HG02852 (cell line): ENCODE data around the gene EML5.

Experiments
- ATAC-seq: cut with Tn5 transposase; IDR thresholded peaks from one replicate; pipeline ENCODE4 v1.9.1; 2021; ENCODE audit warnings: mild to moderate bottlenecking, moderate library complexity; ENCODE audit not compliant: unreplicated experiment

EML5 gene

GRCh38 chr14:88729159-88729558 lies 63.6 kb downstream of the EML5 start:
- no peak for ATAC-seq

DNA sequence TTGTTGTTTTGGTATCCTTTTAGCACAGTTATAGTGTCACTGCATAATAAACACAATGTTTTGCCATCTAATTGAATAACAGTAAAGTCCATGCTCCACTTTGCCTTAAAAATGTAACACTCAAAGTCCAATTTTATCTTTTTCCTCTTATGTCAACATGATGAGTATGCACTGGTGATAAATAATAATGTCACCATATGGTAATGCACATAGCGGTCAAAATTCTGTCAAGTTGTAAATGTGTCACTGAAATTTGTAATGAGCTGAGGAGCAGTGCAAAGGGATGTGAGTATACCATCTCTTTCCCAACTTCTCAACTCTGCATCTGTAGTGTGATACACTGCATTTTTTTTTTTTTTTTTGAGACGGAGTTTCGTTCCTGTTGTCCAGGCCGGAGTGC lies 65.7 kb downstream of the EML5 start:
- no peak for ATAC-seq

DNA sequence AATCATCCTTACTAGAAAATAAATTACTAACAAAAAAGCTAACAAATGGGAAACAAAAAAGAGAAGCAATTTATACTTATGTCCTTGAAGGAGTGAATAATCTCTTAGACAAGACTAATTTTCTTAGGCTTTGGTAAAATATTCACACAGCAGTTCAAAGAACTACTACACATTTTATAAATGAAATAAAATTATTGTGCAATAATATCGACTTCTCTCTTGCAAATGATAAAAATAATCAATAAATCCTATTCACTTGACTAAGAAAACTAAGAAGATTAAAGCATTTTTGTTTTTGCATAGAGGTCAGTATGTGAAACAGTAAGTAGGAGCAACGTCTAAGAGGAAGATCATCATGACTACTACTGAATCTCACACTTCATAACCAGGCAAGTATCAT lies 82.0 kb downstream of the EML5 start:
- no peak for ATAC-seq

- no peak for ATAC-seq
These were observed 85.7 kb downstream of the EML5 start for GRCh38 chr14:88707088-88707487.

DNA sequence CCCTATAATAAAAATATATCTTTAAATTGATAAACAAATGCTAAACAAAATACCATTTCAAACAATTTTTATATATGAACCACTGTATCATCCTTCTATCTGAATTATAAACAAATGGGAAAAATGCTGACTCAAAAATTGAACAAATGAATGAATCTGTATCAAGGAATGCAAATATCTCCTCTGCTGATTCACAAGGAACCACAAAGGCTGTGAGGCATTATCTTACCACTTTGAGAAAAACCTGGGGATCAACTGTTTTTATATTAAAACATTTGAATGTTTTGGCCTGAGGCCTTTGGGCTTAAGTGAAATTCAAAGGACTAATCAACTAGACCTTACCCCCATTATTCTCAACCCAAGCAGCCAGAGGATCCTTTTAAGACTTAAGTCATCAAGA lies 86.3 kb downstream of the EML5 start:
- no peak for ATAC-seq

GRCh38 chr14:88698651-88699050 lies 94.1 kb downstream of the EML5 start:
- ATAC-seq = no peak

GRCh38 chr14:88695870-88696269 lies 96.9 kb downstream of the EML5 start:
- ATAC-seq = no peak

DNA sequence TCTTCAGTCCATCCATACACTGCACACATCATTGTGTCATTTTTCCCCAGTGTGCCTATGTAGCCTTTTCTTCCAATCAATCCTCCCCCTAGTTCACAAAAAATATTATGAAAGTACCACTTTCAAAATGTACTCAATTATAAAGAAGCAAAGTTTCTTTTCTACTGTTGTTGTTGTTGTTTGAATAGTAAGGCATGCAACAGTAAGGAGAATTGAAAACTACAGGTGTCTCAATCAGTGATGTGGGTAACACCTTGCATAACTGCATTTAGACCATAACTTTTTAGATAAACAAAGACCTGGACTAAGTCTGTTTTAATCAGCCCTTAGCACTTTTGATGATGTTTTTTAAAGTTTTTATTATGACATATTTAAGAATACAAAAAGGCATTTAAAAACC lies 104.4 kb downstream of the EML5 start:
- ATAC-seq = no peak

- ATAC-seq = no peak
These were observed 109.6 kb downstream of the EML5 start for GRCh38 chr14:88683119-88683518.

- no peak for ATAC-seq
These were observed 110.1 kb downstream of the EML5 start for GRCh38 chr14:88682495-88683114.

DNA sequence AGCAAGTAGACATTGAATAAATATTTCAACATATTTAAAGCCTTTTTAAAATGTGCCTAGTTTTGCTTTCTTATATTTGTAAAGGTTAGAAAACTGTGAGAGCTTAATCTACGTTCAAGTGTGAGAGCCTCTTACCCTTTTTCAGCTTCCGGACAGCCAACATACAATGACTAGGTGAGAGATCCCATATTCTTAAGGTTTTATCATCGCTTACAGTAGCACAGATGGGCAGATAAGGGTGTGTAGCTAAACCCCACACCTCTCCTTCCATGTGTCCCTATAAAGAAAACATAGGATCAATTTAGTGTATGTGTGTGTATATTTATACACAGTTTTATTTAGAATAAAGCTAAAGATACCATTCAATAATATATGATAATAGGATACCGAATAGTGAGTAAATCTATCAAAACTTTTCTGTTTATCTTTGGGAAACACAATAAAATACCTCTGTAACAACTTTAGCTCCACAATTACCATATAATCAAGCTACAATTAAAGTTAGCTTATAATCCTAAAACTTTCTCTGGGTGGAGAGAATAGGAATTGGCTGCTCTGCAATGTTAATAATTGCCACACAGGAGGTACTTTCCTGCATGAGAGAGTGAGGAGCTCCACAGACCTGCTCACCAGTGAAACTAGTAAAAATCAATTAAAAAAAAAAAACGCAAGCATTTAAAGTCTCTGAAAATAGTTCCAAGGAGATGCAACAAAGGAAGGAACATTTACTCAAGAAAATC lies 110.8 kb downstream of the EML5 start:
- no peak for ATAC-seq

DNA sequence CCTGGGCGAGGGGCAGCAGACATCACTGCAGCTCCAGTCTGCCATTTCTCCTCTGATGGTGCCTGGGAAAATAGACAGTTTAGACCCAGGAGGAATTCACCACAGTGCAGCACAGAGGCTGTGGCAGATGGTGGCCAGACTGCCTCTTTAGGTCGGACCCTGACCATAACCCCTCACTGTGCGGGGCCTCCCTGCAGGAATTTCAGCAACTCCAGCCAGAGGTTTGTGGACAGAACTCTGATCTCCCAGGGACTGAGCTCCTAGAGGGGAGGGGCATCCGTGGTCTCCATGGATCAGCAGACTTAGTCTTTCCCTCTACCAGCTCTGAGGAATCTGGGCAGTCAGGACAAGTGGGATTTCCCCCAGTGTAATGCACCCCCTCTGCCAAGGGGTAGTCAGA lies 123.4 kb downstream of the EML5 start:
- no peak for ATAC-seq

DNA sequence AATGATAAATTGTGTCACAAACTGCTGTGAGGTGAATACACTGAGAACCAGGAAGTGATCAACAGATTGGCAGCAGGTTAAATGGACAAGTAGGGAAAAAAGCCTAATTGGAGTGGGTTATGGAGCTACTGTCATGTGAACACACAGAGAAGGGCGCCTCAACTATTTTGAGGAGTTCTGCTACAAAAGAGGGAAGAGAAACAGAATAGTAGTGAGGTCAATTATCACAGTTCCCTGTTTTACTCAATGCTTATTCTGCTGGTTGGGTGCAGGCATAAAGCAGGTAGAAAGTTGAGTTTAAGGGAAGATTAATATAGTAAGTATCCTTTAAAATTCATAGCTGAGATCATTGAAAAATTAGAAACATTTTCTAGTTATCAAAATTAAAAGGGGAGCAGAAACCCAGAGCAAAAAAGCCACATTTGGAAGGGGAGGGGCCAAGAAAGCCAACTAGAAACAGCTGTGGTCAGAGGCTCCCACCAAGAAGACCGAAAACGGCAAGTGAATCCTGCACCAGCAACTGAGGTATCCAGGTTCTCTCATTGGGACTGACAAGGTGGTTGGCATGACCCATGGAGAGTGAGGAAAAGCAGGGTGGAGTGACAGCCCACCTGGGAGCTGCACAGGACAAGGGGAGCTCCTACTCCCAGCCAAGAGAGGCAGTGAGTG lies 124.2 kb downstream of the EML5 start:
- peak; percentile 77 for ATAC-seq

GRCh38 chr14:88667555-88668273 lies 125.0 kb downstream of the EML5 start:
- peak; percentile 75 for ATAC-seq

DNA sequence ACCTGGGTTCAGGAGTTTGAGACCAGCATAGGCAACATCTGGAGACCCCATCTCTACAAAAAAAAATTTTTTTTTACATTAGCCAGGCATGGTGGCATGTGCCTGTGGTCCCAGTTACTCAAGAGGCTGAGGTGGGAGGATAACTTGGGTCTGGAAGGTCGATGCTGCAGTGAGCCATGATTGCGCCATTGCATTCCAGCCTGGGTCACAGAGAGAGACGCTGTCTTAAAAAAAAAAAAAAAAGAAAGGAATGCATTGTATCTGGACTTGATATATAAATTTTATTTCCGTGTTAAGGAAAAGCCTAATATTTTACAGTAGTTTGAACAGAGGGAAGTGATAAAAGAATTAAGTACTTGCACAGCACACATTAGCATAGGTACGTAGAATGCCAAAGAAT lies 132.7 kb downstream of the EML5 start:
- ATAC-seq = no peak

- no peak for ATAC-seq
These were observed 153.5 kb downstream of the EML5 start for GRCh38 chr14:88639221-88639620.

DNA sequence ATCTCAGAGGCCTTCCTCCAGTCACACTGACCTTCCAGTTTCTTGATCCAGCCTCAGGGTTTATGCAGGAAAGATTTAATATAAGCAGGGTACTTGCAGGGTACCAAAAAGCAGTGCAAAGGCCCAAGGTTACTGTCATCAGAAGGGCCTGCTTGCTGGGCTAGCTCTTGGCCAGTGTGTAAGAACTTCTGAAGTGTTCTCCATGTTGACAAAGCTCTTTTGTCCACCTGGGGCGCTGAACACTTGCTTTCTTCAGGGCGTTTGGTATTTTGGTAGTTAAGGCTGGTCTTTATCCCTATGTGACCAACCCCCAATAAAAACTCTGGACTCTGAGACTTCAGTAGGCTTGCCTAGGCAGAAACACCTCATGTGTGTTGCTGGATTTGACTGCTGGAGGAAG lies 160.2 kb downstream of the EML5 start:
- ATAC-seq = no peak

DNA sequence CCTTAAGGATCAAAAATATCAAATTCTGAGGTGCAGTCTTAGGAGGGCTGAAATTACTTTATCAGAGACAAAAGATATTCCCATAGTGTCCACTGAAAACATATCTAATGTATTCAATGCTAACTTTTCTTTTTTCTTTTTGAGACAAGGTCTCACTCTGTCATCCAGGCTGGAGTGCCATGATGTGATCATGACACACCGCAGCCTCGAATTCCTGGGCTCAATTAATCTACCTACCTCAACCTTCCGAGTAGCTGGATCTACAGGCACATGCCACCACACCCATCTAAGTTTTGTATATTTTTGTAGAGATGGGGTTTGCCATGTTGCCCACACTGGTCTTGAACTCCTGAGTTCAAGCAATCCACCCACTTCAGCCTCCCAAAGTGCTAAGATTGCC lies 161.7 kb downstream of the EML5 start:
- no peak for ATAC-seq

- peak; percentile 56 for ATAC-seq
These were observed 162.2 kb downstream of the EML5 start for GRCh38 chr14:88630565-88630964.

- ATAC-seq = no peak
These were observed 164.3 kb downstream of the EML5 start for GRCh38 chr14:88628462-88628861.

DNA sequence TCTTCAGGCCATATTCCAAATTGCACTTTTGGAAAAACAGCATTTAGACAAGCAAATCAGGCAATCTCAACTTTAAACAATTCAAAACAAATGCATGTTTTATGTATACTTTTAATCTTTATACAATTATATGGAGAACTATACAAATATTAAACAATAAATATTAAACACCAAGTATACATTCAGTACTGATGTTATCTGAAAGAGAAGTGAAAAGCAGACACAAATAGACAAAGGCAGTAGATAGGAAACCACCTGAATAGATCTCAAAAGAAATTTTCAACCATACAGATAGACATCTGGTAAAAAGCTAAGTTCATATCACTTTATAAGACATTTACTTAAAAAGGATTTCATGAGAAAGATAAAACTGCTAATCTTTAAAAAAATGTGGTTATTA lies 164.7 kb downstream of the EML5 start:
- no peak for ATAC-seq

GRCh38 chr14:88625671-88626070 lies 167.1 kb downstream of the EML5 start:
- no peak for ATAC-seq
